ENCODE results near the gene GRK3.

Gene GRK3

GRCh38 chr22:25751174-25751581, 186.7 kb downstream of the GRK3 start:
- no peaks in the 10 kb centered on the region for H3K9me2 ChIP-seq (replicated peaks; ENCODE audit: control insufficient read depth, low read length)
- H3K4me1 ChIP-seq (ENCODE audit: control insufficient read depth, low read length): no peaks in the 10 kb centered on the region
- H3K27ac ChIP-seq (ENCODE audit: low read depth, low read length): no peak overlapping the region
- no peaks in the 10 kb centered on the region for H3F3A ChIP-seq (ENCODE audit: control insufficient read depth, insufficient read depth)
- H3K9me3 ChIP-seq (ENCODE audit: control insufficient read depth, insufficient read depth, low read length): no peaks in the 10 kb centered on the region
- no peak overlapping the region for H3K4me2 ChIP-seq (ENCODE audit: low read length)
- H4K20me1 ChIP-seq (ENCODE audit: control insufficient read depth, insufficient read depth, low read depth, low read length): no peaks in the 10 kb centered on the region
- no peaks in the 10 kb centered on the region for H3K79me2 ChIP-seq (ENCODE audit: control insufficient read depth, low read length)
- peaks cover 19% of the 10 kb centered on the region; the same call in 1 of the 2 replicates for H3K27me3 ChIP-seq (ENCODE audit: control insufficient read depth, low read length)
- H3K36me3 ChIP-seq (ENCODE audit: control insufficient read depth, low read length): no peaks in the 10 kb centered on the region
- H3K4me3 ChIP-seq (ENCODE audit: low read length): no peak overlapping the region
- TF ChIP-seq, protein P1, sequence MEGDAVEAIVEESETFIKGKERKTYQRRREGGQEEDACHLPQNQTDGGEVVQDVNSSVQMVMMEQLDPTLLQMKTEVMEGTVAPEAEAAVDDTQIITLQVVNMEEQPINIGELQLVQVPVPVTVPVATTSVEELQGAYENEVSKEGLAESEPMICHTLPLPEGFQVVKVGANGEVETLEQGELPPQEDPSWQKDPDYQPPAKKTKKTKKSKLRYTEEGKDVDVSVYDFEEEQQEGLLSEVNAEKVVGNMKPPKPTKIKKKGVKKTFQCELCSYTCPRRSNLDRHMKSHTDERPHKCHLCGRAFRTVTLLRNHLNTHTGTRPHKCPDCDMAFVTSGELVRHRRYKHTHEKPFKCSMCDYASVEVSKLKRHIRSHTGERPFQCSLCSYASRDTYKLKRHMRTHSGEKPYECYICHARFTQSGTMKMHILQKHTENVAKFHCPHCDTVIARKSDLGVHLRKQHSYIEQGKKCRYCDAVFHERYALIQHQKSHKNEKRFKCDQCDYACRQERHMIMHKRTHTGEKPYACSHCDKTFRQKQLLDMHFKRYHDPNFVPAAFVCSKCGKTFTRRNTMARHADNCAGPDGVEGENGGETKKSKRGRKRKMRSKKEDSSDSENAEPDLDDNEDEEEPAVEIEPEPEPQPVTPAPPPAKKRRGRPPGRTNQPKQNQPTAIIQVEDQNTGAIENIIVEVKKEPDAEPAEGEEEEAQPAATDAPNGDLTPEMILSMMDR (IDR thresholded peaks at IDR 0.05; ENCODE audit: low read depth, low read length, poor library complexity, severe bottlenecking): no peak
- no peak for TF ChIP-seq EZH2phosphoT487 (IDR thresholded peaks at IDR 0.05; ENCODE audit: borderline replicate concordance, low read length)

GRCh38 chr22:25752615-25753214, 188.2 kb downstream of the GRK3 start:
- H3K9me3 ChIP-seq (ENCODE audit: control insufficient read depth, insufficient read depth, low read length): no peaks in the 10 kb centered on the region
- H3K27ac ChIP-seq (ENCODE audit: low read depth, low read length): no peak overlapping the region
- H3K4me1 ChIP-seq (ENCODE audit: control insufficient read depth, low read length): no peaks in the 10 kb centered on the region
- TF ChIP-seq, protein P1 (IDR thresholded peaks at IDR 0.05; ENCODE audit: low read depth, low read length, poor library complexity, severe bottlenecking): no peak
- no peak for TF ChIP-seq EZH2phosphoT487 (IDR thresholded peaks at IDR 0.05; ENCODE audit: borderline replicate concordance, low read length)
- H3K9me2 ChIP-seq (replicated peaks; ENCODE audit: control insufficient read depth, low read length): no peaks in the 10 kb centered on the region
- H3F3A ChIP-seq (ENCODE audit: control insufficient read depth, insufficient read depth): no peaks in the 10 kb centered on the region
- H3K4me3 ChIP-seq (ENCODE audit: low read length): no peak overlapping the region
- H3K4me2 ChIP-seq (ENCODE audit: low read length): no peak overlapping the region
- no peaks in the 10 kb centered on the region for H3K36me3 ChIP-seq (ENCODE audit: control insufficient read depth, low read length)
- H4K20me1 ChIP-seq (ENCODE audit: control insufficient read depth, insufficient read depth, low read depth, low read length): no peaks in the 10 kb centered on the region
- peaks cover 19% of the 10 kb centered on the region; the same call in 1 of the 2 replicates for H3K27me3 ChIP-seq (ENCODE audit: control insufficient read depth, low read length)
- no peaks in the 10 kb centered on the region for H3K79me2 ChIP-seq (ENCODE audit: control insufficient read depth, low read length)

DNA sequence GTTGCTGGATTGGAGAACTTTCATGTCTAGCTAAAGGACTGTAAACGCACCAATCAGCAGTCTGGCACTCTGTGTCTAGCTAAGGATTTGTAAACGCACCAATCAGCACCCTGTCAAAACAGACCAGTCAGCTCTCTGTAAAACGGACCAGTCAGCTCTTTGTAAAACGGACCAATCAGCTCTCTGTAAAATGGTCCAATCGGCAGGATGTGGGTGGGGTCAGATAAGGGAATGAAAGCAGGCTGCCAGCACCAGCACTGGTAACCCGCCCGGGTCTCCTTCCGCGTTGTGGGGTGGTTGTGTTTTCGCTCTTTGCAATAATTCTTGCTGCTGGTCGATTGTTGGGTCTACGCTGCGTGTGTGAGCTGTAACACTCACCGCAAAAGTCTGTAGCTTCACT, 188.8 kb downstream of the GRK3 start:
- Histone ChIP-seq H3K4me3 (ENCODE audit: low read length) (no peak overlapping the region), H3K79me2 (ENCODE audit: control insufficient read depth, low read length) (no peaks in the 10 kb centered on the region), H3K9me2 (replicated peaks; ENCODE audit: control insufficient read depth, low read length) (no peaks in the 10 kb centered on the region), H3K4me2 (ENCODE audit: low read length) (no peak overlapping the region), H3K27me3 (ENCODE audit: control insufficient read depth, low read length) (peaks cover 19% of the 10 kb centered on the region; the same call in 1 of the 2 replicates), H3K4me1 (ENCODE audit: control insufficient read depth, low read length) (no peaks in the 10 kb centered on the region), H3F3A (ENCODE audit: control insufficient read depth, insufficient read depth) (no peaks in the 10 kb centered on the region), H3K36me3 (ENCODE audit: control insufficient read depth, low read length) (no peaks in the 10 kb centered on the region), H4K20me1 (ENCODE audit: control insufficient read depth, insufficient read depth, low read depth, low read length) (no peaks in the 10 kb centered on the region), H3K9me3 (ENCODE audit: control insufficient read depth, insufficient read depth, low read length) (no peaks in the 10 kb centered on the region), H3K27ac (ENCODE audit: low read depth, low read length) (no peak overlapping the region)
- no peak for TF ChIP-seq EZH2phosphoT487 (IDR thresholded peaks at IDR 0.05; ENCODE audit: borderline replicate concordance, low read length)
- TF ChIP-seq, protein P1 (IDR thresholded peaks at IDR 0.05; ENCODE audit: low read depth, low read length, poor library complexity, severe bottlenecking): no peak

All from DOHH2 (cell line).